Subcutaneous adipose tissue (tissue), 4 donors: ENCODE results near the gene STAM2. TPM values are rescaled to one million over a fixed set of nuclear protein-coding genes. Genes with fewer than 3 reads are reported as not detected.

ENCODE experiments used
- total RNA-seq, 4 donors: library from RNA; depleted of rRNA; stranded (reverse); fragments of >200 nt; gene quantifications; one replicate each; pipeline ENCODE4 v1.1.0, GENCODE V29; 2016
- TF ChIP-seq, protein P1 (sequence below): fragments of 450-650 bp; IDR thresholded peaks from one replicate; pipeline ENCODE4 v1.5.1; 2016; ENCODE audit warnings: low read depth, mild to moderate bottlenecking, control low read depth, antibody characterized with exemption, moderate library complexity

STAM2 gene
- total RNA-seq, 4 donors from 2014 or later: 33.5 to 39.4 (median 36.9) TPM

DNA sequence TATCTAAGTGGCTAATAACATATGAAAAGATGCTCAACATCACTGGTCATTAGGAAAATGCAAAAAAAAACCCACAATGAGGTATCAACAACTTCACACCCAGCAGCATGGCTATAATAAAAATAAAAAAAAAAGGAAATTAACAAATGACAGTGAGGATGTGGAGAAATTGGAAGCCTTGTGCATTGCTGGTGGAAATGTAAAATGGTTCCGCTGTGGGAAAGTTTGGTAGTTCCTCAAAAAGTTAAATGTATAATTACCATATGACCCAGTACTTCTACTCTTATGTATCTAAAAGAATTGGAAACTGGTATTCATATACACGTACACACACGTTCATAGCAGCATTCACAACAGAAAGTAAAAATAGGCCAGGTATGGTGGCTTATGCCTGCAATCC lies 61.2 kb downstream of the STAM2 start:
- TF ChIP-seq, protein P1, sequence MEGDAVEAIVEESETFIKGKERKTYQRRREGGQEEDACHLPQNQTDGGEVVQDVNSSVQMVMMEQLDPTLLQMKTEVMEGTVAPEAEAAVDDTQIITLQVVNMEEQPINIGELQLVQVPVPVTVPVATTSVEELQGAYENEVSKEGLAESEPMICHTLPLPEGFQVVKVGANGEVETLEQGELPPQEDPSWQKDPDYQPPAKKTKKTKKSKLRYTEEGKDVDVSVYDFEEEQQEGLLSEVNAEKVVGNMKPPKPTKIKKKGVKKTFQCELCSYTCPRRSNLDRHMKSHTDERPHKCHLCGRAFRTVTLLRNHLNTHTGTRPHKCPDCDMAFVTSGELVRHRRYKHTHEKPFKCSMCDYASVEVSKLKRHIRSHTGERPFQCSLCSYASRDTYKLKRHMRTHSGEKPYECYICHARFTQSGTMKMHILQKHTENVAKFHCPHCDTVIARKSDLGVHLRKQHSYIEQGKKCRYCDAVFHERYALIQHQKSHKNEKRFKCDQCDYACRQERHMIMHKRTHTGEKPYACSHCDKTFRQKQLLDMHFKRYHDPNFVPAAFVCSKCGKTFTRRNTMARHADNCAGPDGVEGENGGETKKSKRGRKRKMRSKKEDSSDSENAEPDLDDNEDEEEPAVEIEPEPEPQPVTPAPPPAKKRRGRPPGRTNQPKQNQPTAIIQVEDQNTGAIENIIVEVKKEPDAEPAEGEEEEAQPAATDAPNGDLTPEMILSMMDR: no peak

- TF ChIP-seq, protein P1: no peak
These were observed 69.1 kb downstream of the STAM2 start for GRCh38 chr2:152106464-152106863.

DNA sequence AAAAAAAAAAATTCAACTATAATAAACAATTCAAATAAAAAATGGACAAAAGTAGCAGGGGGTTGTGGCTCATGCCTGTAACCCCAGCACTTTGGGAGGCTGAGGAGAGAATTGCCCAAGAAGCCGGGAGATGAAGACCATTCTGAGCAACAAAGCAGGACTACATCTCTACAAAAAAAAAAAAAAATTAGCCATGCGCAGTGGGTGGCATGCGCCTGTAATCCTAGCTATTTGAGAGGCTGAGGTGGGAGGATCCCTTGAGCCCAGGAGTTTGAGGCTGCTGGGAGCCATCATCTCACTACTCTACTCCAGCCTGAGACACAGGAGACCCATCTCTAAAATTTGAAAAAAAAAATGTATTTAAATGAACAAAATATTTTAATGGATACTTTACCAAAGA lies 72.3 kb downstream of the STAM2 start:
- TF ChIP-seq, protein P1: no peak

- TF ChIP-seq, protein P1: no peak
These were observed 74.6 kb downstream of the STAM2 start for GRCh38 chr2:152100961-152101360.

DNA sequence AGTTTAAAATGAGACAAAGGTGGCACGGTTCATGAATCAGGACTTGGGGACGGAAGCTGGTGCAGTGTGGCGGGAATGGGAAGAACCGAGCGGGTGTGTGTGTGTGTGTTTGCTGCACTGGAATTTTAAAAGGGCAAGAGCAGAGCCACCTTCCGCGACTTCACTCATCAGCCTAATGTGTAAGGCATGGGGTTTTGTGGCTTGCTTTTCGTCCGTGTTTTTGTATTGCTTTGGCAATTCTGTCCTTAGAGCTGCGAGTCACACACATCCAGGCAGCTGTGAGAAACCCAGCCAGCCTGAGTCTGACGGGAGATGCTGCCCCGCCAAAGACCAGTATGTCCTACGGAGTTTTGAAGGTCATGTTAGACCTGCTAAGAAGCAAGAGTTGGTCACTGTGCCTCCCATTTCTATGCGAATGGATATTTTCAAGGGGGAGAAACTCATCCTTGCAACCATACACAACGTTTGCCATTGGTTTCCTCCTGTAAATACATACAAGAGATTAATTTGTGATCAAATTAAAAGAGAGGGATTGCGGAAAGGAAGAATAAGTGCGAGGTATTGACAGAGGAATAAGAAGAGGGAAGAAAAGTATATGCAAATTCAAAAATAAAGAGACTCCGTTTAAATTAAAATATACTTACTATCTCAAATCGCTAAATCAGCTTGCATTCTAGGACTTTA lies 76.1 kb downstream of the STAM2 start:
- TF ChIP-seq, protein P1: no peak

DNA sequence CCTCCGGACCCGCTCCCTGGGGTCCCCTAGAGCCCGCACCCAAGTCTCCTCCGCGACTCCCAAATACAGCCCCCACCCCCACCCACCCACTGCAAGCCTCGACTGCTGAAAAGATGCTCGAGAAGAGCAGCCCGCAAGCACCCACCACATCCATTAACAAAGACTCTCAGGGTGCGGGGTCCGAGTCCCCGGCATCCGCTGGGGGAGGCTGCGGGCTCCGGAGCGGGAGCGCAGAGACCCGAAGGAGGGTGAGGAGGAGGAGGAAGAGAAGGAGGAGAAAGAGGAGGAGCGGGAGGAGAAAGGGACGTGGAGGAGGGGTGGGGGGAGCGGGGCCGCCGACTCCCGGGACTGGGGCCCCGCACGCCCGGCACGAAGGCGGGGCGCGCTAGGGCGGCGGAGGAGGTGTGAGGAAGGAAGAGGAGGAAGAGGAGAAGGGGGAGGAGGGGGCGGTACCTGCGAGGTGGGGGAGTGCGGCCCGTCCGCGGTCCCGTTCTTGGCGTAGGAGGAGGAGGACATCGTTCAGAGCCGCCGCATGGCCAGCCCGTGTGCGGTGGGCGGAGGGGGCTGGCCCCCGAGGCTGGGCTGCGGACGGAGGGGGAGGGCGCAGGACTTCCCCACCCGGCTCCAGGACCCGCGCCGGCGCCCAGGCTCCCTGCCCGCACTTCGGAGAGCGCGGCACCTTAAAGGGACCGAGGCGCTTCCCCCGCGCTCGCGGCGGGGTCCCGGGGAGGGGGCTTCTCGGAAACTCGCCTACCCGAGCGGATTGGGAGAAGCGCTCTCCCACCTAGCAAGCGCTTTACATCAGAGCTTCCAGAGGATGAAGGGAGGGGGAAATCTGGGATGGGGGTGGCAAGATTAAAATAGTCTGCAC lies 76.8 kb downstream of the STAM2 start, which contains the start of gene CACNB4:
Gene CACNB4 (minus strand): TSS at position 549 of the 871 bp plus-strand sequence.
- TF ChIP-seq, protein P1: no peak

- TF ChIP-seq, protein P1: no peak
These were observed 77.6 kb downstream of the STAM2 start for GRCh38 chr2:152097801-152098495.
